Trophoblast cell (in vitro differentiated cells and primary cell): ENCODE measurements around the gene PCP2.

ENCODE experiments used
- DNase-seq, 2 donors: peaks; one replicate each; pipeline ENCODE4 v3.0.0-alpha.2; 2016
- H2AFZ ChIP-seq: 2 replicates; pipeline ENCODE4 v1.6.1; 2013; ENCODE audit warnings: low read length, moderate library complexity, mild to moderate bottlenecking; ENCODE audit not compliant: insufficient read depth, poor library complexity
- H2AK5ac ChIP-seq: 2 replicates; pipeline ENCODE4 v1.6.1; 2013; ENCODE audit warnings: mild to moderate bottlenecking, low read length
- H2BK120ac ChIP-seq: 2 replicates; pipeline ENCODE4 v1.6.1; 2013; ENCODE audit warnings: low read length, mild to moderate bottlenecking, moderate library complexity; ENCODE audit not compliant: insufficient read depth, poor library complexity
- H2BK12ac ChIP-seq: 2 replicates; pipeline ENCODE4 v1.6.1; 2013; ENCODE audit warnings: mild to moderate bottlenecking, low read length, moderate library complexity
- H2BK5ac ChIP-seq: 2 replicates; pipeline ENCODE4 v1.6.1; 2013; ENCODE audit warnings: low read length, low read depth, moderate library complexity, mild to moderate bottlenecking; ENCODE audit not compliant: poor library complexity
- H3K14ac ChIP-seq: 2 replicates; pipeline ENCODE4 v1.6.1; 2013; ENCODE audit warnings: mild to moderate bottlenecking, low read length
- H3K18ac ChIP-seq: 2 replicates; pipeline ENCODE4 v1.6.1; 2013; ENCODE audit warnings: mild to moderate bottlenecking, low read length
- H3K23ac ChIP-seq: 2 replicates; pipeline ENCODE4 v1.6.1; 2013; ENCODE audit warnings: low read length
- H3K27ac ChIP-seq: 2 replicates; pipeline ENCODE4 v1.5.1; 2013; ENCODE audit warnings: low read depth, mild to moderate bottlenecking, inconsistent platforms, low read length, moderate library complexity
- H3K27me3 ChIP-seq: 2 replicates; pipeline ENCODE4 v1.6.1; 2013; ENCODE audit warnings: inconsistent platforms, mild to moderate bottlenecking, low read length, moderate library complexity; ENCODE audit not compliant: insufficient read depth
- H3K36me3 ChIP-seq, 2 experiments: 1 replicate in 1 of 2; 2 replicates in 1 of 2; pipeline ENCODE4 v1.6.1; 2013; ENCODE audit warnings: low read length in 2 of 2, mild to moderate bottlenecking in 2 of 2, moderate library complexity in 1 of 2; ENCODE audit not compliant: insufficient read depth in 2 of 2, control insufficient read depth in 1 of 2
- H3K4ac ChIP-seq: 2 replicates; pipeline ENCODE4 v1.6.1; 2013; ENCODE audit warnings: low read depth, mild to moderate bottlenecking, low read length, moderate library complexity
- H3K4me1 ChIP-seq, 2 experiments: 1 replicate in 1 of 2; 2 replicates in 1 of 2; pipeline ENCODE4 v1.6.1; 2013; ENCODE audit warnings: low read length in 2 of 2, mild to moderate bottlenecking in 2 of 2, moderate library complexity in 1 of 2; ENCODE audit not compliant: insufficient read depth in 2 of 2, control insufficient read depth in 1 of 2
- H3K4me2 ChIP-seq: 2 replicates; pipeline ENCODE4 v1.6.1; 2013; ENCODE audit warnings: inconsistent platforms, mild to moderate bottlenecking, low read length, moderate library complexity
- H3K4me3 ChIP-seq: 2 replicates; pipeline ENCODE4 v1.5.1; 2013; ENCODE audit warnings: mild to moderate bottlenecking, low read depth, low read length, inconsistent platforms
- H3K79me1 ChIP-seq: one replicate; pipeline ENCODE4 v1.6.1; 2013; ENCODE audit warnings: low read length
- H3K79me2 ChIP-seq: 2 replicates; pipeline ENCODE4 v1.6.1; 2013; ENCODE audit warnings: low read length, mild to moderate bottlenecking; ENCODE audit not compliant: control insufficient read depth, insufficient read depth, poor library complexity
- H3K9ac ChIP-seq: 2 replicates; pipeline ENCODE4 v1.6.1; 2013; ENCODE audit warnings: mild to moderate bottlenecking, low read length
- H3K9me3 ChIP-seq: 2 replicates; pipeline ENCODE4 v1.6.1; 2013; ENCODE audit warnings: low read depth, mild to moderate bottlenecking, control low read depth, inconsistent platforms, low read length; ENCODE audit not compliant: insufficient read depth
- H4K12ac ChIP-seq: 2 replicates; pipeline ENCODE4 v1.6.1; 2013; ENCODE audit warnings: low read depth, mild to moderate bottlenecking, low read length, moderate library complexity
- H4K8ac ChIP-seq: 2 replicates; pipeline ENCODE4 v1.6.1; 2013; ENCODE audit warnings: low read depth, mild to moderate bottlenecking, low read length, moderate library complexity
- H4K91ac ChIP-seq: one replicate; pipeline ENCODE4 v1.6.1; 2013; ENCODE audit warnings: low read depth, mild to moderate bottlenecking, low read length, moderate library complexity
- WGBS: extraction: QIAGEN DNeasy Blood & Tissue Kit; methylation state at CpG from one replicate; pipeline ENCODE4 v1.1.7; 2013; ENCODE audit warnings: missing lambda C conversion rate; ENCODE audit not compliant: insufficient read length, insufficient coverage; ENCODE audit errors: extremely low coverage; 5-methylcytosine and 5-hydroxymethylcytosine counted together

PCP2 gene

DNA sequence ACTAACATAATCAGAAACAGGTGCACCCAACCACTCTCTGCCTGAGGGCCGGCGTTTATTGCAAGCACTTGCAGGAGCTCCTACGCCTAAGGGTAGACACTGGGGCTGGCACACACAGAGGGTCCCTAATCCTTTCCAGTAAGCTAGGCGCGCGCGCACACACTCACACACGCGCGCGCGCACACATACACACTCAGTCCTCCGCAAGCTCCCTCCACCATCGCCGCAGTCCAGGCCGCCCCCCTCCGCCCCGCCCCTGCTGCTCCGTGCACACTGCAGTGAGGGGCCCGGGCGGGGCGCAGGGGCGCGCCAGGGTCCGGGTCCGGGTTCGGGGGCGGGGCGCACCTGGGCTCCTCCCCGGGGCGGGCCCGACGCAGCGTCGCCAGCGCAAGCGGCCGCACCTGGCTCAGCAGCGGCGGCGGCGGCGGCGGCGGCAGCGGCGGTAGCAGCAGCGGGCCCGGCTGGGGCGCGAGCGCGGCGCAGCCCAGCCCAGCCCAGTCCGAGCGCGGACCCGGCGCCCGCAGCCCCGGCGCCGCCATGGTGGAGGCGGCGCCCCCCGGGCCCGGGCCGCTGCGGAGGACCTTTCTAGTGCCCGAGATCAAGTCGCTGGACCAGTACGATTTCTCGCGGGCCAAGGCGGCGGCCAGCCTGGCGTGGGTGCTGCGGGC lies 37.9 kb downstream of the PCP2 start, which contains the start of gene CAMSAP3:
Gene CAMSAP3 (plus strand): TSS at position 398 of the 668 bp plus-strand sequence. CDS start 140 bp downstream, at position 538.
- Histone ChIP-seq H3K9ac (peak within 1 kb of the TSS; percentile 19), H3K27me3 (no peaks in the 10 kb centered on the region), H2BK5ac (no peak within 1 kb of the TSS), H3K18ac (peak within 1 kb of the TSS; percentile 30), H3K79me1 (peaks cover 4% of the 10 kb centered on the region), H3K9me3 (no peaks in the 10 kb centered on the region), H3K23ac (no peak within 1 kb of the TSS), H3K4ac (peak within 1 kb of the TSS; percentile 70), H2BK12ac (no peak within 1 kb of the TSS), H2AFZ (peak within 1 kb of the TSS; percentile 49), H3K14ac (peak within 1 kb of the TSS; percentile 40), H3K79me2 (peaks cover 3% of the 10 kb centered on the region), H3K4me1 (peaks cover 9 to 11% of the 10 kb centered on the region in 2 experiments), H4K91ac (peak within 1 kb of the TSS; percentile 5), H4K8ac (peak within 1 kb of the TSS; percentile 58), H3K4me2 (peak within 1 kb of the TSS; percentile 89), H3K4me3 (peak within 1 kb of the TSS; percentile 83), H4K12ac (peak within 1 kb of the TSS; percentile 72), H3K36me3 (no peaks in the 10 kb centered on the region), H2AK5ac (peak within 1 kb of the TSS; percentile 59), H2BK120ac (peak within 1 kb of the TSS; percentile 24), H3K27ac (no peak within 1 kb of the TSS)
- no CpG with 5 or more reads among the region's 78 CpGs for WGBS
- DNase-seq = peak; percentile 39 to 63

- no peak overlapping the region for H2AFZ ChIP-seq
- H3K27ac ChIP-seq = no peak overlapping the region
Observed at GRCh38 chr19:7590256-7590655, 43.3 kb downstream of the PCP2 start.

DNA sequence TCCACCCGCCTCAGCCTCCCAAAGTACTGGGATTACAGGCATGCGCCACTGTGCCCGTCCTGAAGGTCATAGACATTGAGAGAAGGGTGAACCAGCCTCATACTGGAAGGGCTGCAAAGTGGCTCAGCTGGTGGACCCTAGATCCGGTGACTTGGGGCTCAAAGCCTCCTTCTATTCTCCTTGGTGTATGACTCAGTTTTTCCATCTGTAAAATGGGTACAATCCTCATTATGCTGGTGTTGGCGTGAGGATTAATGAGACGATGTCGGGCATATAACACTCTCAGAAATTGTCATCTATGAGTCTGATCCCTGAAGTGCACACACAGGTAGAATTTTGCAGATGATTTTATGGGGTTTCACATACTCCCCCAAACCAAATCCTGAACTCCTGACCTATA lies 43.7 kb downstream of the PCP2 start:
- H3K27ac ChIP-seq = no peak overlapping the region
- H2AK5ac ChIP-seq = no peak overlapping the region
- no peak overlapping the region for H2AFZ ChIP-seq
- H3K14ac ChIP-seq = no peak overlapping the region
- no peaks in the 10 kb centered on the region for H3K9me3 ChIP-seq
- no peak overlapping the region for H4K8ac ChIP-seq
- H2BK5ac ChIP-seq = no peak overlapping the region
- WGBS = no CpG with 5 or more reads among the region's 7 CpGs
- peaks cover 10 to 11% of the 10 kb centered on the region in 2 experiments for H3K4me1 ChIP-seq
- H4K12ac ChIP-seq = no peak overlapping the region
- H2BK12ac ChIP-seq = peak overlapping the region; percentile 43
- H2BK120ac ChIP-seq = no peak overlapping the region
- H3K4ac ChIP-seq = no peak overlapping the region
- no peak overlapping the region for H3K18ac ChIP-seq
- no peaks in the 10 kb centered on the region for H3K36me3 ChIP-seq
- H3K4me3 ChIP-seq = no peak overlapping the region
- H3K79me1 ChIP-seq = no peaks in the 10 kb centered on the region
- no peaks in the 10 kb centered on the region for H3K27me3 ChIP-seq
- H3K4me2 ChIP-seq = no peak overlapping the region
- no peak overlapping the region for H3K9ac ChIP-seq
- DNase-seq = no peak
- H3K79me2 ChIP-seq = no peaks in the 10 kb centered on the region
- H4K91ac ChIP-seq = peak overlapping the region; percentile 26
- H3K23ac ChIP-seq = no peak overlapping the region

More at GRCh38 chr19:7590256-7590655, 43.3 kb downstream of the PCP2 start:
- Histone ChIP-seq H2BK12ac (no peak overlapping the region), H3K4ac (no peak overlapping the region), H4K91ac (no peak overlapping the region), H3K9ac (no peak overlapping the region), H3K18ac (no peak overlapping the region), H3K4me1 (peaks cover 10 to 11% of the 10 kb centered on the region in 2 experiments), H3K23ac (no peak overlapping the region), H3K36me3 (no peaks in the 10 kb centered on the region), H2AK5ac (no peak overlapping the region), H2BK120ac (no peak overlapping the region), H2BK5ac (no peak overlapping the region), H3K79me2 (no peaks in the 10 kb centered on the region), H3K4me2 (peak overlapping the region; percentile 29), H4K8ac (no peak overlapping the region), H3K4me3 (no peak overlapping the region), H3K9me3 (no peaks in the 10 kb centered on the region), H3K27me3 (no peaks in the 10 kb centered on the region), H4K12ac (no peak overlapping the region), H3K14ac (no peak overlapping the region), H3K79me1 (no peaks in the 10 kb centered on the region)
- WGBS = no CpG with 5 or more reads among the region's 8 CpGs
- peak; percentile 56 to 62 for DNase-seq

- Histone ChIP-seq H3K36me3 (no peaks in the 10 kb centered on the region), H3K79me2 (no peaks in the 10 kb centered on the region), H2AK5ac (no peak overlapping the region), H3K4ac (no peak overlapping the region), H4K91ac (no peak overlapping the region), H3K27me3 (no peaks in the 10 kb centered on the region), H4K8ac (no peak overlapping the region), H4K12ac (no peak overlapping the region), H3K9ac (no peak overlapping the region), H3K4me3 (no peak overlapping the region), H2BK5ac (no peak overlapping the region), H3K27ac (no peak overlapping the region), H2AFZ (no peak overlapping the region), H3K4me1 (no peaks in the 10 kb centered on the region), H3K23ac (no peak overlapping the region), H3K79me1 (no peaks in the 10 kb centered on the region), H2BK120ac (no peak overlapping the region), H3K4me2 (no peak overlapping the region), H3K9me3 (no peaks in the 10 kb centered on the region), H2BK12ac (no peak overlapping the region), H3K14ac (no peak overlapping the region), H3K18ac (no peak overlapping the region)
- no peak for DNase-seq
- WGBS = no CpG with 5 or more reads among the region's 11 CpGs
Observed at GRCh38 chr19:7582446-7582845, 51.1 kb downstream of the PCP2 start.
